ENCODE measurements around the gene DDX51.

Gene DDX51

GRCh38 chr12:132166093-132166492 is 22.0 kb upstream of the DDX51 start:
- no peak for DNase-seq

- no peak for DNase-seq
Measured at GRCh38 chr12:132165584-132165983, 21.5 kb upstream of the DDX51 start.

GRCh38 chr12:132164426-132164825 is 20.3 kb upstream of the DDX51 start:
- no peak for DNase-seq

- no peak for DNase-seq
Measured at GRCh38 chr12:132163911-132164288, 19.8 kb upstream of the DDX51 start.

GRCh38 chr12:132163041-132163910 is 19.2 kb upstream of the DDX51 start:
- no peak for DNase-seq

GRCh38 chr12:132162508-132163031 is 18.5 kb upstream of the DDX51 start:
- no peak for DNase-seq

- DNase-seq: no peak
Measured at GRCh38 chr12:132161796-132162507, 17.8 kb upstream of the DDX51 start.

GRCh38 chr12:132161036-132161781 is 17.1 kb upstream of the DDX51 start:
- no peak for DNase-seq

- DNase-seq: no peak
Measured at GRCh38 chr12:132160601-132161035, 16.5 kb upstream of the DDX51 start.

GRCh38 chr12:132160016-132160415 is 15.9 kb upstream of the DDX51 start:
- DNase-seq: no peak

- DNase-seq: no peak
Measured at GRCh38 chr12:132159555-132160003, 15.5 kb upstream of the DDX51 start.

GRCh38 chr12:132158677-132159554 is 14.8 kb upstream of the DDX51 start:
- no peak for DNase-seq

GRCh38 chr12:132157733-132158409 is 13.8 kb upstream of the DDX51 start:
- DNase-seq: no peak

GRCh38 chr12:132156573-132157325 is 12.6 kb upstream of the DDX51 start:
- DNase-seq: no peak

- DNase-seq: no peak
Measured at GRCh38 chr12:132155771-132156572, 11.9 kb upstream of the DDX51 start.

- DNase-seq: no peak
Measured at GRCh38 chr12:132154941-132155770, 11.0 kb upstream of the DDX51 start.

- no peak for DNase-seq
Measured at GRCh38 chr12:132154341-132154761, 10.2 kb upstream of the DDX51 start.

GRCh38 chr12:132153501-132154340 is 9.6 kb upstream of the DDX51 start:
- DNase-seq: peak; percentile 87
